HUDEP-2 (cell line): ENCODE data around the gene TFDP2.

Source experiments
- DNase-seq, 76 experiments: peaks; one replicate each; lab custom pipeline; 2025; ENCODE audit not compliant: unreplicated experiment in 76 of 76; lab: John Stamatoyannopoulos, UW

The TFDP2 gene

GRCh38 chr3:141895731-141896130, 253.6 kb downstream of the TFDP2 start:
- no peak for DNase-seq

DNA sequence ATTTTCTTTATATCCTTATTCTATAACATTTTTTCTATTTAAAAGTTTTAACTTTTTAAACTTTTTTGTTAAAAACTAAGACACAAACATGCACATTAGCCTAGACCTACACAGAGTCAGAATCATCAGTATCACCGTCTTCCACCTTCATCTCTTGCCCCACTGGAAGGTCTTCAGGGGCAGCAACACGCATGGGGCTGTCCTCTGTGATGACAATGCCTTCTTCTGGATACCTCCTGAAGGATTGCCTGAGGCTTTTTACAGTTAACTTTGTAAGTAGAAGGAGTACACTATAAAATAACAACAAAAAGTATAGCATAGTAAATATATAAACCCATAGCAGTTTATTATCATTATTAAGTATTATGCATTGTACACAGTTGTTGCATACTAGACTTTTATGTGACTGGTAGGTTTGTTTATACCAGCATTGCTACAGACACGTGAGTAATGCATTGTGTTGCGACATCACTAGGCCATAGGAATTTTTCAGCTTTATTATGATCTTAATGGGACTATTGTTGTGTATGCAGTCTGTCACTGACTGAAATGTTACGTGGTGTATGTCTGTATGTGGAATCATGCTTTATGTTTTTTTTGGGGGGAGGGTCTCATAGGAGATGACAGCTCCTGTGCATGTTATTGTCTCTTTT, 254.7 kb downstream of the TFDP2 start:
- DNase-seq: no peak
